ENCODE results near the gene MAP2K3. TPM values are rescaled to one million over a fixed set of nuclear protein-coding genes. Genes with fewer than 3 reads are reported as not detected.
"Not testable (repeated sequence)": the region's sequence is repeated elsewhere in the genome, so short reads cannot be mapped to it uniquely, and the experiment has no call there.

MAP2K3 gene
- total and polyA plus RNA-seq, 2 of the 8 experiments (the other 6 are each of a cell fraction or from before 2014, with no cell fraction given), result 16.9 to 33.5 TPM

DNA sequence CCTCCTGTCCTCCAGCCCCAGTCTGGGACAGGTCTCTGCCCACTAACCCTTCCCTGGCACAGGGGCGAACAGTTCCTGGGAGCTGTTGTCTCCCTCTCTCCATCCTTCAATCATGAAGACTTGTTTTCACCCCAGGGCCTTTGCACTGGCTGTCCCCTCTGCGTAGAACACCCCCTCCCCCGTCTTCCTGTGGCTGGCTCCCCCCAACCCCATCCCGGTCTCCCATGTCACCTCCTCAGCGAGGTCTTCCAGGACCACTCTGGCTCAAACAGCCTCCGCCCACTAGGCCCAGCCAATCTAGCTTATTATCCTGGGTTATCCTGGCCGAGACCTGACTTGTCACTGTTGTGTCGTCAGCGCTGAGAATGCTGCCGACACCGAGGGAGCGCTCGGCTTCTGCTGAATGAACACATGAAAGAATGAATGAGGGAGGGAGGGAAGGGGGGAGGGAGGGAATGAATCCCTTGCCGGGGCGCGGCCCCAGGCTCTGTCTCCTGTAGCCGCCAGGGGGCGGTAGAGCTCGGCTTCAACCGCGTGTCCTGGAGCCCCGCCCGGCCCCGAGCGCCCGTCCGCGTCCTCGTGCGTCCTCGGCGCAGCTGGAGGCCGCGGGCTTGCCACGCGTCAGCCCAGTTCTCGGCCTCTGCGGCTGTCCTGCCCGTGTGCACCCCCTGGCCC is 31.8 kb downstream of the MAP2K3 start:
- H3K14ac ChIP-seq (ENCODE audit: insufficient read length); H3K79me1 ChIP-seq (ENCODE audit: low read depth, low read length); H2BK15ac ChIP-seq (ENCODE audit: low read length); H3K23ac ChIP-seq (ENCODE audit: insufficient read length); H4K5ac ChIP-seq (ENCODE audit: insufficient read length, low read depth, low read length); DNase-seq (ENCODE audit: low read depth in 1 of 2, low spot score in 2 of 2); POLR2A ChIA-PET (ENCODE audit: partially characterized antibody); H4K91ac ChIP-seq (replicated peaks; ENCODE audit: insufficient read length, low read length); H2BK120ac ChIP-seq (replicated peaks; ENCODE audit: low read depth, low read length); H2AK5ac ChIP-seq (ENCODE audit: low read depth, low read length); H4K8ac ChIP-seq (ENCODE audit: extremely low read depth, insufficient read depth, low read length); H3K36me3 ChIP-seq (ENCODE audit: control insufficient read depth in 2 of 4, insufficient read depth in 4 of 4, low read length in 3 of 4); H2AFZ ChIP-seq (ENCODE audit: low read length); H3K23me2 ChIP-seq (ENCODE audit: low read depth, low read length); H2BK20ac ChIP-seq (ENCODE audit: low read length); H3K4ac ChIP-seq (replicated peaks; ENCODE audit: insufficient read length, low read depth, low read length); H3K18ac ChIP-seq (ENCODE audit: extremely low read depth, low read length); CTCF ChIA-PET (ENCODE audit: partially characterized antibody); H3K4me1 ChIP-seq (replicated peaks in 1 of 4; ENCODE audit: control insufficient read depth in 3 of 4, insufficient read depth in 4 of 4, low read length in 3 of 4); H2BK5ac ChIP-seq (ENCODE audit: low read depth, low read length); H4K20me1 ChIP-seq (replicated peaks in 1 of 2; ENCODE audit: control insufficient read depth in 1 of 2, insufficient read depth in 2 of 2, low read length in 2 of 2); H2BK12ac ChIP-seq (ENCODE audit: low read depth, low read length); FAIRE-seq; H3K9me3 ChIP-seq (ENCODE audit: insufficient read depth in 2 of 2, low read depth in 1 of 2, low read length in 1 of 2); H3K27ac ChIP-seq (ENCODE audit: low read depth, low read length); H3K79me2 ChIP-seq (ENCODE audit: control insufficient read depth in 1 of 2, insufficient read depth in 2 of 2, low read length in 2 of 2); H3K56ac ChIP-seq (replicated peaks; ENCODE audit: insufficient read length, low read depth, low read length); H3K9ac ChIP-seq (replicated peaks in 1 of 4; ENCODE audit: extremely low read depth in 1 of 4, low read depth in 3 of 4, low read length in 3 of 4): not testable (repeated sequence)
- H3K4me2 ChIP-seq (ENCODE audit: insufficient read depth in 1 of 2, low read depth in 2 of 2, low read length in 2 of 2), result 0 out of 4 replicates have a peak overlapping the region, but pooled peaks of 1 of the 2 experiments have one; percentile 53
- peaks cover 0 to 12% (median 5%) of the 10 kb centered on the region in 4 experiments; a peak in 3 of 7 replicates for H3K27me3 ChIP-seq (replicated peaks in 1 of 4; ENCODE audit: control insufficient read depth in 3 of 4, extremely low read depth in 1 of 4, insufficient read depth in 3 of 4, low read length in 3 of 4)
- WGBS, 2 experiments (ENCODE audit: extremely low coverage in 1 of 2, insufficient coverage in 1 of 2, insufficient read length in 1 of 2, insufficient replicate concordance in 2 of 2, low coverage in 1 of 2, low lambda C conversion rate in 2 of 2, missing lambda C conversion rate in 1 of 2), result no CpG with 5 or more reads among the region's 39 CpGs
- H3K4me3 ChIP-seq (ENCODE audit: extremely low read depth in 1 of 4, insufficient read depth in 2 of 4, low read depth in 3 of 4, low read length in 4 of 4), result peak overlapping the region in 1 of 4 experiments; percentile 47; a peak in 1 of 8 replicates
